Activated CD4-positive, CD25-positive, alpha-beta regulatory T cell treated with anti-CD3 and anti-CD28 coated beads, Interleukin-2, amount 50 U/mL, for 24 hours (primary cell): ENCODE data around the gene SNX27.
"Not testable (repeated sequence)": the region's sequence is repeated elsewhere in the genome, so short reads cannot be mapped to it uniquely, and the experiment has no call there.

Experiments used
- ATAC-seq, 2 donors: fragments of 150-1000 bp; cut with Tn5 transposase; one replicate each; pipeline ENCODE4 v1.10.0; 2021; ENCODE audit warnings: mild to moderate bottlenecking in 1 of 2, moderate library complexity in 1 of 2

SNX27 gene

DNA sequence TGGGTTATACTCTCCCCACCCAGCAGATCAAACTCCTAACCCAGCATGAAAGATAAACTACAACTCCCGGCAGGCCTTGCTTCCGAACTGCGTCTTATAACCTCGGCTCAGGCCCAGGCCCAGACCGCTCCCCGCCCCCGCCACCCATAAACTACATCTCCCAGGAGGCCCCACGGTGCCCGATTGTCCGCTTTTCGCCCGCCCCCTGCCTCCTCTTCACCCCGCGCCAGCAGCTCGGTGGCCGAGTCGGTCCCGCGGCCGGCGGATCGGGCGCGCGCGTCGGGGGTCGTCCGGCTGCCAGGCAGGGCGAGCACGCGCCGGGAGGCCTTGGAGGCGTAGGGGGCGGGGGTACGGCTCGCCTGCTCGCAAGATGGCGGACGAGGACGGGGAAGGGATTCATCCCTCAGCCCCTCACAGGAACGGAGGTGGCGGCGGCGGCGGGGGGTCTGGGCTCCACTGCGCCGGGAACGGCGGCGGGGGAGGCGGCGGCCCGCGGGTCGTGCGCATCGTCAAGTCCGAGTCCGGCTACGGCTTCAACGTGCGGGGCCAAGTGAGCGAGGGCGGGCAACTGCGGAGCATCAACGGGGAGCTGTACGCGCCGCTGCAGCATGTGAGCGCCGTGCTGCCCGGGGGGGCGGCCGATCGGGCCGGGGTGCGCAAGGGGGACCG, at the start of gene SNX27:
SNX27 (plus strand) TSS at position 219 of the 669 bp plus-strand sequence; CDS start at position 371, 152 bp downstream.
- ATAC-seq, result peak; percentile 93 to 94

DNA sequence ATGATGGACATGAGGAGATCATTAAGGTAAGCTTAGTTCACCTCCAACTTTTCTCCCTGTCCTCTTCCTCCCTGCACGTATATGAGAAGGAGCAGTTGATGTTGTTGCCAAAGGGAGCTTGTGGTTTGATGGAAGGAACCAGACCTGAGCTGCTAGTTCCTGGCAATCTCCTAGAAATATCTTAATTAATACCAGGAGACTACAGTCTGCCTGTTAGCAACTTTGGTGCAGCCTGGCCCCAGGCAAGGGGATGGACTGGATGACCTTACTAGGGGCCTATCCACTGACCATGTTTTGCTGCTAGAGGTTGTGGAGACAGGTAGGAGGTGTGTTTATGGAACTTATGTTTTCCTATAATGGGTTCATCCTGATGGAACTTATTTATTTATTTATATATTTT, 49.2 kb upstream of the SNX27 start:
- no peak for ATAC-seq

GRCh38 chr1:151563376-151563775, 48.5 kb upstream of the SNX27 start:
- ATAC-seq, result no peak

GRCh38 chr1:151565502-151566189, 46.2 kb upstream of the SNX27 start:
- ATAC-seq, result no peak

DNA sequence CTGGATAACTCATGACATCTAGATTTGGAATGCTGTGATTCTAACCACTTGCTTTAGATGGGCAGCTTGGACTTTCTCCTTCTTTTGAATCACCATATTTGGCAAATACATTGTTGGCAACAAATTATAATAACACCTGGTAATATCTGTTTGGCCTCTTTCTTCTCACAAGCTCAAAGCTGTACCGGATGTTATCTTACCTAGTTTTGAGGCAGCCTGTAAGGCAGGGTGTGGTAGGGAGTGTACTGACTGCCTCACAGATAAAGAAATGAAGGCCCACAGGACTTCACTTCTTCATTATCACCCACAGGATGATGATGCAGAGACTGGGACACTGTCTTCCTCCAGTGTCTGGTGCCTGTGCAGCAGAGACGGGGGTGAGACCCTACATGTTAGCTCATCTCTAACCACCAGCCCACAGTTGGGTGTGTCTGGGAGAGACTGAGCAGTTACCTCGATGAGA, 43.2 kb upstream of the SNX27 start:
- peak; percentile 54 to 70 for ATAC-seq

GRCh38 chr1:151570819-151571218, 41.0 kb upstream of the SNX27 start:
- ATAC-seq, result no peak

DNA sequence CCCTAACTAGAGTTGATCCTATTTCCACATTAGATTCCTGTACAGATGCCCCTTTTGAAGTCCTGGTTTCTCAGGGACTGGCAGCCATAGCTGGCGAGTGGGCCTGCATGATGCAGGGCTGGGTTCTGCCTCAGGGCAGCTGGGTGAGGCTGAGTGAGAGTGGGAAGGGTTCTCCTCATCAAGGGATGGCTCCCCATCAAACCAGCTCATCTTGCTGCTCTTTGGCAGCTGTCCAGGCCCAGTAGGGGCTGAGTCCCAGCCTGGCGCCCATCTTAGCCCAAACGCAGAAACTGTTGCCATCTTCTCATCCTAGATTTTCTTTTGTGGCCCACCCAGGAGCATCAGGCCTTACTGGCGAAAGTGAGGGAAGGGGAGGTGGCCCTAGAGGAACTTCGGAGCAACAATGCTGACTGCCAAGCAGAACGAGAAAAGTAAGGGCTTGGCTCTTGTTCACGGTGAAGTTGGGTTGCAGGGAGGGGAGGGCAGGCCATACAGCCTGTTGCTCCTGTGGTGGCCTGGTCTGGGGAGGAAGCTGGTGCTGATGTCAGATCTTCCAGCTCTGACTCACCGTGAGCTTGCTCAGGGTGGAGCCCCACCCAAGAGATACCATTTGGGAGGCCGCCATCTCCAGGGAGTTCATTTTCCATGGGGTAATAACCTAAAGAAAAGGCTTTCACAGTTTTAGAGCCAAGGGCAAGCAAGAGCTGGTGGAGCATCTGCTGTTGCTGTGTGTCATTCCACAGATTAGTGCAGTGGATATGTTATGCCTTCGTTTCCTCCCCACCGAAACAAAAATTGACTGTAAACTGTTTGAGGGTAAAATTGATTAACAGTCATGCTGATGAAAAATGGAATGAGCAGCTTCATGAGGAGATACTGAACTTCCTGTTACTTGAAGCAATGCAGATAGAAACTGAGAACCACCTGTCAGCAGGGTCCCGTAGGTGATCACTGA, 37.0 kb upstream of the SNX27 start:
- peak; percentile 46 to 74 for ATAC-seq

GRCh38 chr1:151577173-151577572, 34.7 kb upstream of the SNX27 start:
- no peak for ATAC-seq

- ATAC-seq, result no peak
These were observed 32.9 kb upstream of the SNX27 start for GRCh38 chr1:151578941-151579340.

DNA sequence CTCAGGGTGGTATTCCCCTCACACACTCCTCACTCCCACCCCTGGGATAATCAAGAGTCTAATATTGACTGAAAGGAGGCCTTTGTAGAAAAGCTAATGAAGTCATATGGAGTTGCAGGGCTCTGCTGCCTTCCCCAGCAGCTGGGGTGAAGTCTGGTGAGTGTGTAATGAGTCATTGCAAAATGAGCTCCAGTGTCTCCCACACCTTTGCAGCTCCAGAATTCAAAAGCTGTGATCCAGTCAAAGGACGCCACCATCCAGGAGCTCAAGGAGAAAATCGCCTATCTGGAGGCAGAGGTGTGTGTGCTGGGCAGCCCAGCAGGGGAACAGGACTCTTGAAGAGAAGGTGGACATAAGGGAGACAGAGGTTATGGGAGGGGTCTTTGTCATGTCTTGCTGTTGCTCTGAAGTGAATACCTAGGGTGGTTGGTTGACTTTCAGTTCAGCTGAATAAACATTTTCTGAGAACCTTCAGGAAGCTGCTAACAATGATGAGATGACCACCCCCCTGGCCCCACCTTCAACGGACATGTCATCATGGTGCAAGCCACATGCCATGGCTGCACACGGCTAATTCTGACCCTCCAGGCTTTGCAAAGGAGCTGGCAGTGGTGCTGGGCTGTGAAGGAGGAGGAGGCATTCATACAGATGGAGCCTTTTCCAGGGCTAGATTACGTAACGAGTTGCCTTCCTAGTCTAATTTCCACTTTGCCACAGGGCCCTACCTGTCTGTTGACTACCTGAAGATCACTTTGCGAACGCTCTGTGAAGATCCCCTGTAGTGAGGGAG, 32.2 kb upstream of the SNX27 start:
- no peak for ATAC-seq

- no peak for ATAC-seq
These were observed 30.4 kb upstream of the SNX27 start for GRCh38 chr1:151581451-151581850.

- no peak for ATAC-seq
These were observed 29.9 kb upstream of the SNX27 start for GRCh38 chr1:151581921-151582320.

DNA sequence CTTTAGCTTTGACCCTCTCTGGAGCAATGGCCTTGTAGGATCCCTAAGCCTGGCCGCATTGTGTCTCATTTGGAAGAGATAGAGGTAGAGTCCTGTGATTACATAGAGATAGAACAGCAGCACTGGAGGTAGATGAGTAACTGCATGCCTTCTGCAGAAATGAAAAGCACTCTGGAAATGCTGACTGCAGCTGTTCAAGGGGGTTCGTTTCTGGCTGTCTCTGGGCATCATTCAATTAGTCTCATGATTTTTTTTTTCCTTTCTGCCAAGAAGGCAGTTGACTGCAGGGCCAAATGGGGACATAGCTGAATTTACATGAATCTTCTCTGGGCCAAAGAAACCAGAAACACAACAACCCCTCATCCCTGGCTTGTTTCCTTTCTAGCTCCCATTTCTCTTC, 28.1 kb upstream of the SNX27 start:
- ATAC-seq, result no peak

GRCh38 chr1:151584278-151584677, 27.6 kb upstream of the SNX27 start:
- ATAC-seq, result no peak

- no peak for ATAC-seq
These were observed 27.1 kb upstream of the SNX27 start for GRCh38 chr1:151584780-151585179.

DNA sequence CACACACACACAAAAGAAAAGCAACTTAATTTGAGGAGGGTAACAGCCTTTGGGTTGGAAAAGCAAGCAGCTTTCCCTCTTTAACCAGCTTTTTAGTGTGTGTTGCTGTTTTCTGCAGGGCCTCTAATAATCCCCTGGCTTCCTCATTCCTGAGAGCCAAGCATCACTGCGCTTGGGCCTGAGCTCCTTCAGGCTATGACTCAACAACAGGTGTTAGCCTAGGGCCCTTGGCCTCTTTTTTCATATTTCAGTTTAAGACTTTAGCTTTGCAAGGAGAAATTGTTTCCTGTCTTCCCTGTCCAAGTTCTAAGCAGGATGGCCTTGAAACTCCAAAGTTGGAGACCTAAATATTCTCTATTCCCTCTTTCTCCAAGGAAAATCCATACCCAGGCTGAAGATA, 26.2 kb upstream of the SNX27 start:
- no peak for ATAC-seq

DNA sequence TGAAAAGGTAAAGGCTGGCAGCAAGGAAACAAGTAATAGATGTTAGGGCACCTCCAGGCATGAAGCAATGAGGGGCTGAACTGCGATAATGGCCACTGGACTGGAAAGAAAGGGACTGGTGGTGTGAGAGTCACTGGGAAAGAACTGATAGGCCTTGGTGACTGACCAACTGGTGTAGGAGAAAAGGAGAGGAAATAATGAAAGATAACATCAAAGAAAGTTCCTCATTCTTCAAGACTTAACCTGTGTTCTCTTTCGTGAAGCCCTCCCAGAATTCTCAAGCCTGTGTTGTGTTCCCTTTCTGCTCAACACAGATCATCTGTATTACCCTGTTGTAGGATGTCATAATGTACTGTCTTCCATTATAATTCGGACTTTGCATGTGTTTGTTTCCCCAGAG, 20.9 kb upstream of the SNX27 start:
- no peak for ATAC-seq

GRCh38 chr1:151593730-151594129, 18.1 kb upstream of the SNX27 start:
- ATAC-seq, result no peak

DNA sequence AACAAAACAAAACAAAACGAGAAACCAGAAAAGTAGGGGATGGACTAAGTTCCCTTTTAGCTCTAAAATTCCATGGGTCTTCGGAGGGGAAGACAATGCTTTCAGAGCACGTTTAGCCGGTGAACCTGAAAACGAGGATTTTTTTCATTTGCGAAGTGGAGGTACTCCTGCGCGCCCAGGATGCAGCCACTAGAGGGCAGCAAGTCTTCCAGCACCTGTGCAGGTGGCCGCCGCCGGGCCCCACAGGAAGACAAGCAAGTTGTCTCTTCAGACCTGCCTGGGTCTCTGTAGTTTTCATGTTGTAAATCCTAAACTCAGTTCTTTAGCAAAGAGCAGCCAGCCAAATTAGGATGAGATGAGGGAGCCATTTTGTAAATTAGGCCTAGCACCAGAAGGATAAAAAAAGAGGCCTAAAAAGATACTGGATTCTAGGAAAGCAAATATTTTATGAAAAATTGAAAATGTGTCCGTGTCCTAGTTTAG, 17.7 kb upstream of the SNX27 start:
- peak; percentile 91 to 96 for ATAC-seq

DNA sequence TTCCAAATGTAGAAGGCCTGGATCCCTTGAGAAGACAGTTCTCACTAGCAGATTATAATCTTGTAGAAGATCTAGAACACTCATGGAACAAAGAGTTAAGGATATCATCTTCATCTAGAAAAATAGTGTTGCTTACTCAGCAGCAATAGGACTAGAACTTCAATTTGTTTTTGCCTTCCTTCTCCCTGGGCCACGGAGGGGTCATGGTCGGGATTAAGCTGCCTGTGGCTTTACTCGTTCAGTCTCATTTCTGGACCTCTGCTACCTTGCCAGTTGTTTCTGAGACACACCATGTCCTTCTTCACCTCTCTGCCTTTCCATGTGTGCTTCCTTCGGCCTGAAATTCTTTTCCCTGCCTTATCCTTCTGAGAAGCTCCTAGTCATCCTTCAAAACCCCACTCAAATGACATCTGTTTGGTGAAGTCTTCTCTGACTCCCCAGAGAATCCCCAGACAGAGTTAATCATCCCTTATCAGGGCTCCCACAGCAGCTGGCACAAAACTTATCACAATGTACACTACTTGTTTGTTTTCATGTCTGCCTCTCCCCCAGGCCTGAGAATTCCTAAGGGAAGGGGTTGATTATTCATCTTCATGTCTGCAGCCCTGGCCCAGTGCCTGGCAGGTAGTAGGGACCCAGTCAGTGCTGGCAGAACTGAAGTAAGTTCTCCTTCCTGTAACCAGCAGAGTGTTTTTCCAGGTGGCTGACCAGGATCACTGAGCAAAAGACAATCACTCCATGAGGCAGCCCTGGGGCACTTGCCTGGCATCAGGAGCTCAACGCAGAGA, 15.5 kb upstream of the SNX27 start:
- no peak for ATAC-seq

GRCh38 chr1:151602550-151602949, 9.3 kb upstream of the SNX27 start:
- ATAC-seq, result not testable (repeated sequence)
